Esophagus squamous epithelium (tissue), 5 donors: ENCODE results near the gene NDUFS1. TPM values are rescaled to one million over a fixed set of nuclear protein-coding genes. Genes with fewer than 3 reads are reported as not detected.
"Not testable (repeated sequence)": the region's sequence is repeated elsewhere in the genome, so short reads cannot be mapped to it uniquely, and the experiment has no call there.

Experiments used
- DNase-seq: peaks from one replicate; lab custom pipeline; 2025; lab: John Stamatoyannopoulos, UW
- H3K27ac ChIP-seq, 4 donors: fragments of 200-600 bp; sonication (generic); one replicate each; pipeline ENCODE4 v1.5.1; 2016 to 2019; ENCODE audit warnings: mild to moderate bottlenecking in 1 of 4
- H3K27me3 ChIP-seq, 4 donors: fragments of 200-600 bp; sonication (generic); 1 replicate in 3 of 4; 2 replicates in 1 of 4; pipeline versions ENCODE4 v1.5.1 to v1.6.0; 2017 to 2021; ENCODE audit warnings: antibody characterized with exemption in 1 of 4
- H3K36me3 ChIP-seq, 3 donors: fragments of 200-600 bp; sonication (generic); one replicate each; pipeline ENCODE4 v1.5.1; 2016 to 2019
- H3K4me1 ChIP-seq, 3 donors: fragments of 200-600 bp; sonication (generic); one replicate each; pipeline ENCODE4 v1.5.1; 2017 to 2019
- H3K4me3 ChIP-seq, 4 donors: fragments of 200-600 bp; sonication (generic); 1 replicate in 3 of 4; 2 replicates in 1 of 4; pipeline ENCODE4 v1.5.1; 2016 to 2019; ENCODE audit warnings: mild to moderate bottlenecking in 2 of 4, moderate library complexity in 1 of 4
- H3K9me3 ChIP-seq, 3 donors: fragments of 200-600 bp; sonication (generic); one replicate each; pipeline ENCODE4 v1.5.1; 2016 to 2019
- CTCF ChIP-seq, 6 experiments: fragments of 450-650 bp in 4 of 6; fragments of 200-600 bp in 2 of 6; sonication (generic) in 2 of 6; IDR thresholded peaks; one replicate each; pipeline ENCODE4 v1.5.1; 2016 to 2019; ENCODE audit warnings: antibody characterized with exemption in 6 of 6, mild to moderate bottlenecking in 4 of 6, moderate library complexity in 4 of 6
- POLR2A ChIP-seq, 4 donors: fragments of 450-650 bp; IDR thresholded peaks; one replicate each; pipeline ENCODE4 v1.6.1; 2017; ENCODE audit warnings: antibody characterized with exemption in 4 of 4, mild to moderate bottlenecking in 4 of 4, moderate library complexity in 3 of 4
- WGBS, 2 donors: methylation state at CpG; one replicate each; pipeline ENCODE4 v1.1.5; 2018; 5-methylcytosine and 5-hydroxymethylcytosine counted together
- intact Hi-C: fragments of 100-400 bp; cut with DNase I; formaldehyde crosslinking; loops from one replicate; pipeline ENCODE4 v1.15.0; 2022
- total RNA-seq, 4 donors: library from RNA; depleted of rRNA; stranded (reverse); fragments of >200 nt; gene quantifications; one replicate each; pipeline ENCODE4 v1.1.0, GENCODE V29; 2016
- donor health status: DM: yes; HTN: yes; CAD: no.

NDUFS1 gene
- total RNA-seq, 4 donors from 2014 or later: 87.5 to 155 (median 95.9) TPM

- no peak for DNase-seq
- no peaks in the 10 kb centered on the region for H3K4me1 ChIP-seq
- H3K36me3 ChIP-seq: peaks cover 3 to 100% (median 47%) of the 10 kb centered on the region in 3 donors
- H3K4me3 ChIP-seq: no peak overlapping the region
- no peaks in the 10 kb centered on the region for H3K9me3 ChIP-seq
- no peak for TF ChIP-seq POLR2A (IDR thresholded peaks at IDR 0.05)
- TF ChIP-seq CTCF (IDR thresholded peaks at IDR 0.05): no peak
- intact Hi-C loops: no loop called here
- no peak overlapping the region for H3K27ac ChIP-seq
- whole genome bisulfite sequencing, 2 donors: 92 to 95% methylated on average over 4 of the region's 4 CpGs
- no peaks in the 10 kb centered on the region for H3K27me3 ChIP-seq
These were observed 15.8 kb downstream of the NDUFS1 start for GRCh38 chr2:206143451-206143850.

- H3K4me3 ChIP-seq: no peak overlapping the region
- H3K36me3 ChIP-seq: peaks cover 0 to 100% (median 53%) of the 10 kb centered on the region in 3 donors
- intact Hi-C loops: no loop called here
- no peak overlapping the region for H3K27ac ChIP-seq
- no peaks in the 10 kb centered on the region for H3K4me1 ChIP-seq
- TF ChIP-seq POLR2A (IDR thresholded peaks at IDR 0.05) (no peak), CTCF (IDR thresholded peaks at IDR 0.05) (no peak)
- H3K27me3 ChIP-seq: no peaks in the 10 kb centered on the region
- H3K9me3 ChIP-seq: no peaks in the 10 kb centered on the region
- no peak for DNase-seq
These were observed 31.6 kb downstream of the NDUFS1 start for GRCh38 chr2:206127656-206128055.

DNA sequence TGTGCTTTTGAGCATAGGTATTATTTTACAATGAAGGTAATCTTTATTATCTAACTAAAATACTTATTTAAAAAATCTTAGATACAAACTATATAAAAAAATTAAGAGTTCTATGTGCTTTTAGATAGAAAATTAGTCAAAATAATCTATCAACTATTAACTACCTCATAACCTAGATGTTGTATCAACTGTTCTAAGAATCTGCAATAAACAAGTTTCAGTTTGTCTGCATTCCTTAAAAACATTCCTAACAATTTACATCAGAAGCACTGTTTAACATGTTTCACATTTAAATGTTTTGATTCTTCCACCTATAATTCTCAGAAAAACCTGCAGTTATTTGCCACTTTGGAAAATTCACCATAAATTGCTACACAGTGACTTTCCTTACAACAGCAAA is 33.3 kb downstream of the NDUFS1 start:
- Histone ChIP-seq H3K27me3 (no peaks in the 10 kb centered on the region), H3K27ac (no peak overlapping the region), H3K4me3 (no peak overlapping the region), H3K4me1 (no peaks in the 10 kb centered on the region), H3K36me3 (peaks cover 12 to 100% (median 51%) of the 10 kb centered on the region in 3 donors), H3K9me3 (peaks cover 0 to 4% (median 0%) of the 10 kb centered on the region in 3 donors)
- no peak for TF ChIP-seq CTCF (IDR thresholded peaks at IDR 0.05)
- no peak for TF ChIP-seq POLR2A (IDR thresholded peaks at IDR 0.05)
- no peak for DNase-seq
- intact Hi-C loops: no loop called here

DNA sequence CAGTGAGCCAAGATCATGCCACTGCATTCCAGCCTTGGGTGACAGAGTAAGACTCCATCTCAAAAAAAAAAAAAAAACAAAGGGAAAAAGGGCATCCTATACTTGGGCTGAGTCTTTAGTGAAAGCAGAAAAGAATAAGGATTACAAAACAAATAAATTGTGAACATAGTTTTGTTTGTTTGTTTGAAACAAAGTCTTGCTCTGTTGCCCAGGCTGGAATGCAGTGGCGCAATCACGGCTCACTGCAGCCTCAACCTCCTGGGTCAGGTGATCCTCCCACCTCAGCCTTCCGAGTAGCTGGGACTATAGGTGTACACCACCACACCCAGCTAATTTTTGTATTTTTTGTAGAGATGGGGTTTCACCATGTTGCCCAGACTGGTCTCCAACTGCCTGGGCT is 36.7 kb downstream of the NDUFS1 start:
- intact Hi-C loops, H3K4me3 ChIP-seq, H3K27me3 ChIP-seq, DNase-seq, H3K4me1 ChIP-seq, H3K27ac ChIP-seq: not testable (repeated sequence)
- Histone ChIP-seq H3K9me3 (peaks cover 0 to 11% (median 0%) of the 10 kb centered on the region in 3 donors), H3K36me3 (peaks cover 12 to 100% (median 30%) of the 10 kb centered on the region in 3 donors)
- 93 to 96% methylated on average over 3 of the region's 3 CpGs for WGBS, 2 donors

- no peaks in the 10 kb centered on the region for H3K4me1 ChIP-seq
- peaks cover 0 to 10% (median 0%) of the 10 kb centered on the region in 3 donors for H3K9me3 ChIP-seq
- intact Hi-C loops: no loop called here
- 90 to 100% methylated on average over 2 to 4 of the region's 21 CpGs for WGBS, 2 donors
- peaks cover under 1 to 72% (median 4%) of the 10 kb centered on the region in 3 donors for H3K36me3 ChIP-seq
- no peak for TF ChIP-seq CTCF (IDR thresholded peaks at IDR 0.05)
- no peak for TF ChIP-seq POLR2A (IDR thresholded peaks at IDR 0.05)
- no peak overlapping the region for H3K27ac ChIP-seq
- no peak overlapping the region for H3K4me3 ChIP-seq
- no peaks in the 10 kb centered on the region for H3K27me3 ChIP-seq
- no peak for DNase-seq
These were observed 43.0 kb downstream of the NDUFS1 start for GRCh38 chr2:206116278-206116677.

- Histone ChIP-seq H3K36me3 (peaks cover 0 to 61% (median 3%) of the 10 kb centered on the region in 3 donors), H3K4me1 (no peaks in the 10 kb centered on the region), H3K27me3 (no peaks in the 10 kb centered on the region), H3K9me3 (no peaks in the 10 kb centered on the region), H3K27ac (no peak overlapping the region), H3K4me3 (no peak overlapping the region)
- intact Hi-C loops: no loop called here
- DNase-seq: no peak
- 88 to 95% methylated on average over 3 of the region's 3 CpGs for WGBS, 2 donors
- TF ChIP-seq POLR2A (IDR thresholded peaks at IDR 0.05) (no peak), CTCF (IDR thresholded peaks at IDR 0.05) (no peak)
These were observed 44.1 kb downstream of the NDUFS1 start for GRCh38 chr2:206115026-206115578.
